ENCODE data around the gene PPP2R2C.

GRCh38 chr4:6308899-6309643 lies 163.3 kb downstream of the PPP2R2C start:
- no peak for TF ChIP-seq ELF4 (IDR thresholded peaks at IDR 0.05)
- TF ChIP-seq FOXM1 (IDR thresholded peaks at IDR 0.05; ENCODE audit: borderline replicate concordance) = no peak

All from HEK293T (cell line).